B cell (primary cell): ENCODE measurements around the gene PKM. TPM values are rescaled to one million over a fixed set of nuclear protein-coding genes. Genes with fewer than 3 reads are reported as not detected.

ENCODE experiments used
- ATAC-seq: fragments of 200-7000 bp; cut with Tn5 transposase; one replicate; pipeline ENCODE4 v1.10.0; 2021; ENCODE audit warnings: low read depth, mild to moderate bottlenecking, moderate number of reproducible peaks, moderate library complexity
- CTCF ChIA-PET: fragments of 350-600 bp; sonication (Branson Sonifier 250); formaldehyde crosslinking; loops from one replicate; lab custom pipeline; 2021; ENCODE audit warnings: antibody characterized with exemption, inconsistent platforms; lab: Charles Lee
- POLR2A ChIA-PET: fragments of 350-600 bp; sonication (Branson Sonifier 250); formaldehyde crosslinking; loops from one replicate; lab custom pipeline; 2021; ENCODE audit warnings: antibody characterized with exemption; lab: Charles Lee
- DNase-seq: peaks from one replicate; pipeline ENCODE4 v3.0.0; 2013
- H2AFZ ChIP-seq: 2 replicates; pipeline ENCODE4 v1.6.1; 2012; ENCODE audit warnings: mild to moderate bottlenecking, low read depth, low read length; ENCODE audit not compliant: insufficient read depth, poor library complexity, severe bottlenecking
- H3K27ac ChIP-seq, 2 donors: 1 replicate in 1 of 2; 2 replicates in 1 of 2; pipeline ENCODE4 v1.5.1; 2012 to 2013; ENCODE audit warnings: low read length in 2 of 2, mild to moderate bottlenecking in 2 of 2, moderate library complexity in 1 of 2
- H3K27me3 ChIP-seq, 4 experiments: fragments of 200-600 bp in 1 of 4; sonication (generic) in 1 of 4; replicated peaks in 1 of 4; 1 replicate in 2 of 4; 2 replicates in 2 of 4; pipeline versions ENCODE4 v1.6.1 to v1.7.0; 2013 to 2016; ENCODE audit warnings: low read length in 3 of 4, mild to moderate bottlenecking in 2 of 4, mixed read lengths in 1 of 4, moderate library complexity in 1 of 4; ENCODE audit not compliant: insufficient read depth in 4 of 4, control insufficient read depth in 3 of 4; ENCODE audit errors: control extremely low read depth in 1 of 4
- H3K36me3 ChIP-seq, 2 experiments: replicated peaks in 1 of 2; 1 replicate in 1 of 2; 2 replicates in 1 of 2; pipeline versions ENCODE4 v1.6.1 to v1.7.1; 2013; ENCODE audit warnings: low read length in 1 of 2; ENCODE audit not compliant: insufficient read depth in 2 of 2, control insufficient read depth in 1 of 2; ENCODE audit errors: control extremely low read depth in 1 of 2, extremely low read depth in 1 of 2
- H3K4me1 ChIP-seq, 2 donors: fragments of 200-600 bp in 1 of 2; sonication (generic) in 1 of 2; 1 replicate in 1 of 2; 2 replicates in 1 of 2; pipeline versions ENCODE4 v1.5.1 to v1.6.1; 2013 to 2017; ENCODE audit warnings: low read length in 2 of 2; ENCODE audit not compliant: control insufficient read depth in 2 of 2, insufficient read depth in 2 of 2
- H3K4me2 ChIP-seq: replicated peaks from 2 replicates; pipeline ENCODE3; 2012; ENCODE audit warnings: mild to moderate bottlenecking, low read depth, low read length; ENCODE audit not compliant: poor library complexity, severe bottlenecking
- H3K4me3 ChIP-seq, 5 experiments: fragments of 200-600 bp in 1 of 5; sonication (generic) in 1 of 5; 1 replicate in 3 of 5; 2 replicates in 2 of 5; pipeline versions ENCODE4 v1.5.1 to v1.7.0; 2011 to 2016; ENCODE audit warnings: low read length in 4 of 5, mild to moderate bottlenecking in 4 of 5, low read depth in 2 of 5, control low read depth in 1 of 5, moderate library complexity in 1 of 5; ENCODE audit not compliant: insufficient read depth in 1 of 5; ENCODE audit errors: control extremely low read depth in 1 of 5, extremely low read depth in 1 of 5
- H3K79me2 ChIP-seq: fragments of 200-600 bp; sonication (generic); one replicate; pipeline ENCODE4 v1.6.0; 2016; ENCODE audit warnings: low read length; ENCODE audit not compliant: control insufficient read depth, insufficient read depth
- H3K9ac ChIP-seq: fragments of 200-600 bp; sonication (generic); 2 replicates; pipeline ENCODE4 v1.6.1; 2017; ENCODE audit warnings: mild to moderate bottlenecking, low read length, moderate library complexity
- H3K9me3 ChIP-seq, 3 donors: one replicate each; pipeline versions ENCODE4 v1.6.1 to v1.7.1; 2013; ENCODE audit warnings: low read length in 2 of 3; ENCODE audit not compliant: control insufficient read depth in 2 of 3, insufficient read depth in 1 of 3; ENCODE audit errors: control extremely low read depth in 1 of 3
- H4K20me1 ChIP-seq: 2 replicates; pipeline ENCODE4 v1.6.0; 2012; ENCODE audit warnings: mild to moderate bottlenecking, low read length; ENCODE audit not compliant: insufficient read depth, control insufficient read depth, poor library complexity, severe bottlenecking
- H3K27ac Mint-ChIP-seq: one replicate; pipeline ENCODE4 v1.8.0; 2021; ENCODE audit warnings: mixed read lengths
- H3K27me3 Mint-ChIP-seq: one replicate; pipeline ENCODE4 v1.8.0; 2021; ENCODE audit warnings: mixed read lengths
- H3K4me1 Mint-ChIP-seq: one replicate; pipeline ENCODE4 v1.8.0; 2021; ENCODE audit warnings: mixed read lengths
- H3K4me3 Mint-ChIP-seq: one replicate; pipeline ENCODE4 v1.8.0; 2021; ENCODE audit warnings: mixed read lengths
- H3K9me3 Mint-ChIP-seq: one replicate; pipeline ENCODE4 v1.8.0; 2022; ENCODE audit warnings: mixed read lengths; ENCODE audit not compliant: insufficient read depth
- EZH2 ChIP-seq: IDR thresholded peaks from 2 replicates; pipeline ENCODE4 v1.6.1; 2012; ENCODE audit warnings: borderline replicate concordance, low read depth, mild to moderate bottlenecking, moderate library complexity, low read length; ENCODE audit not compliant: insufficient read depth, poor library complexity, severe bottlenecking
- WGBS: methylation state at CpG from one replicate; pipeline ENCODE4 v1.1.5; 2013; ENCODE audit warnings: missing lambda C conversion rate; ENCODE audit not compliant: insufficient coverage; 5-methylcytosine and 5-hydroxymethylcytosine counted together
- intact Hi-C: fragments of 100-400 bp; cut with micrococcal nuclease; formaldehyde crosslinking; loops from one replicate; pipeline ENCODE4 v1.10.0; 2022
- polyA plus RNA-seq: library from polyadenylated mRNA; depleted of rRNA; stranded (reverse); fragments of >200 nt; gene quantifications from 2 replicates; pipeline ENCODE4 v1.2.3, GENCODE V29; 2012
- total RNA-seq, 2 donors: library from RNA; stranded (reverse); fragments of 120-200 nt in 1 of 2; gene quantifications; 1 replicate in 1 of 2; 2 replicates in 1 of 2; pipeline versions ENCODE4 v1.2.3 to v1.2.4, GENCODE V29; 2013 to 2022
- TF ChIP-seq, protein P1 (sequence below): fragments of 200-600 bp; IDR thresholded peaks from one replicate; pipeline ENCODE4 v1.8.0; 2022; ENCODE audit warnings: antibody characterized with exemption, mild to moderate bottlenecking

The PKM gene
- total and polyA plus RNA-seq, 2 donors (not counting 1 experiment from before 2014, with no cell fraction given), result 179 to 323 TPM

DNA sequence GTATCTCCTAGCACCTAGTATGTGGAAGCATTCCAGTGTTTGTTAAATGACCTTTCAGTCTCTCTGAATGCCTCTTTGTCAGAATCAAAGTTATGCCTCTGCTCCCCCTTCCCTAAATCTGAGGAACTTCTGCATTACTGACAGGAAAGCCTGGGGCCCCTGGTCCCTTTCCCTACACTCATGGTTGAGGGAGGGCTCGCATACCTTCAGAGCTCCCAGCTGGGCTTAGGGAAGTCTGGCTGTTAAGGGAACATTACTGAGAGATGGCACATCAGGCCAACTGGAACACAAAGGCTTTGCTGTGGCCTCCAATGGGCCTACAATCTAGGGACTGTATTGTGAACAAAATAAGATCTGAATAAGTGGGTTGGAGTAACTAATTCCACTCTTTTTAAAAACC is 10.3 kb downstream of the PKM start:
- no peak overlapping the region for H3K4me2 ChIP-seq
- H3K9me3 ChIP-seq, result no peaks in the 10 kb centered on the region
- no peaks in the 10 kb centered on the region for H3K9me3 Mint-ChIP-seq
- no peak overlapping the region for H2AFZ ChIP-seq
- H4K20me1 ChIP-seq, result peaks cover 76% of the 10 kb centered on the region
- intact Hi-C loops, result no loop called here
- H3K9ac ChIP-seq, result no peak overlapping the region
- H3K27ac ChIP-seq, result peak overlapping the region in 1 of 2 donors; percentile 29
- H3K4me1 ChIP-seq, result peaks cover 2 to 15% of the 10 kb centered on the region in 2 donors
- H3K79me2 ChIP-seq, result peaks cover 79% of the 10 kb centered on the region
- peaks cover 40% of the 10 kb centered on the region for H3K4me1 Mint-ChIP-seq
- H3K27me3 Mint-ChIP-seq, result no peaks in the 10 kb centered on the region
- 43% methylated on average over 1 of the region's 1 CpG for WGBS
- DNase-seq, result no peak
- no peaks in the 10 kb centered on the region for H3K27me3 ChIP-seq
- no peak overlapping the region for H3K4me3 Mint-ChIP-seq
- ChIA-PET POLR2A (no interaction called here), CTCF (interaction anchor here (0.6 to 1.7 kb wide), 4 partner anchors 11 to 21 kb away, joined by 3 to 6 read pairs (median 4); partner anchors contain the start of gene PKM)
- peaks cover 22 to 69% of the 10 kb centered on the region in 2 experiments for H3K36me3 ChIP-seq
- no peak overlapping the region for H3K4me3 ChIP-seq
- H3K27ac Mint-ChIP-seq, result peak overlapping the region; percentile 22
- TF ChIP-seq, protein P1, sequence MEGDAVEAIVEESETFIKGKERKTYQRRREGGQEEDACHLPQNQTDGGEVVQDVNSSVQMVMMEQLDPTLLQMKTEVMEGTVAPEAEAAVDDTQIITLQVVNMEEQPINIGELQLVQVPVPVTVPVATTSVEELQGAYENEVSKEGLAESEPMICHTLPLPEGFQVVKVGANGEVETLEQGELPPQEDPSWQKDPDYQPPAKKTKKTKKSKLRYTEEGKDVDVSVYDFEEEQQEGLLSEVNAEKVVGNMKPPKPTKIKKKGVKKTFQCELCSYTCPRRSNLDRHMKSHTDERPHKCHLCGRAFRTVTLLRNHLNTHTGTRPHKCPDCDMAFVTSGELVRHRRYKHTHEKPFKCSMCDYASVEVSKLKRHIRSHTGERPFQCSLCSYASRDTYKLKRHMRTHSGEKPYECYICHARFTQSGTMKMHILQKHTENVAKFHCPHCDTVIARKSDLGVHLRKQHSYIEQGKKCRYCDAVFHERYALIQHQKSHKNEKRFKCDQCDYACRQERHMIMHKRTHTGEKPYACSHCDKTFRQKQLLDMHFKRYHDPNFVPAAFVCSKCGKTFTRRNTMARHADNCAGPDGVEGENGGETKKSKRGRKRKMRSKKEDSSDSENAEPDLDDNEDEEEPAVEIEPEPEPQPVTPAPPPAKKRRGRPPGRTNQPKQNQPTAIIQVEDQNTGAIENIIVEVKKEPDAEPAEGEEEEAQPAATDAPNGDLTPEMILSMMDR, result no peak
- no peak for TF ChIP-seq EZH2
- ATAC-seq, result no peak

DNA sequence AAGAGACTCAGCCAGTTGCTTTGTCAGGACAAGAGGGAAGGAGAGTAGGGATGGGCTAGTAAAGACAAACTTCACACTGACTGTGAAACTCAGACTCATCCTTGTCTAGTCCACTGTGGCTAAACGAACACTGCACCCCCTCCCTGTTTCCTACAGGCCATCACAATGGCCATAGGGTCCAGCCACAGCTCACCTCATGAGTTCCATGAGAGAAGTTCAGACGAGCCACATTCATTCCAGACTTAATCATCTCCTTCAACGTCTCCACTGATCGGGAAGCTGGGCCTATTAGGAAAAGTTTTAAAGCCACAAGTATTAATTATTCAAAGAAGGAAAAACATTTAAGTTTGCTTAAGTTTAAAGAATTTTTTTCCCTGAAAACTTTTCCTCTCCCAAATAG is 13.8 kb downstream of the PKM start:
- Mint-ChIP-seq H3K4me3 (no peak overlapping the region), H3K4me1 (peaks cover 16% of the 10 kb centered on the region), H3K27me3 (no peaks in the 10 kb centered on the region), H3K27ac (no peak overlapping the region), H3K9me3 (no peaks in the 10 kb centered on the region)
- Histone ChIP-seq H3K79me2 (peaks cover 49% of the 10 kb centered on the region), H3K9ac (no peak overlapping the region), H3K4me3 (no peak overlapping the region), H3K4me1 (peaks cover 0 to 5% of the 10 kb centered on the region in 2 donors), H2AFZ (no peak overlapping the region), H4K20me1 (peaks cover 54% of the 10 kb centered on the region), H3K4me2 (no peak overlapping the region), H3K27me3 (no peaks in the 10 kb centered on the region), H3K36me3 (peaks cover 16 to 80% of the 10 kb centered on the region in 2 experiments), H3K9me3 (no peaks in the 10 kb centered on the region), H3K27ac (no peak overlapping the region)
- intact Hi-C loops, result no loop called here
- WGBS, result 83% methylated on average over 2 of the region's 4 CpGs
- no peak for DNase-seq
- no peak for ATAC-seq
- POLR2A ChIA-PET, result no interaction called here
- CTCF ChIA-PET, result interaction anchor here (0.7 to 2.9 kb wide), 4 partner anchors 10 to 18 kb away, joined by 3 to 11 read pairs (median 3); no protein-coding TSS in a partner anchor
- no peak for TF ChIP-seq EZH2
- TF ChIP-seq, protein P1, result no peak
